ENCODE measurements around the gene CD276. TPM values are rescaled to one million over a fixed set of nuclear protein-coding genes. Genes with fewer than 3 reads are reported as not detected.

Gene CD276
- total RNA-seq, 2 experiments from 2014 or later: not detected

- no peak overlapping the region for H3K4me3 Mint-ChIP-seq
- no peak overlapping the region for H3K27ac Mint-ChIP-seq
- POLR2A ChIA-PET: no interaction called here
- H3K9me3 Mint-ChIP-seq (ENCODE audit: insufficient read depth): no peaks in the 10 kb centered on the region
- CTCF ChIA-PET: no interaction called here
- H3K27me3 Mint-ChIP-seq (ENCODE audit: low read depth): peaks cover 38% of the 10 kb centered on the region
- H3K4me1 Mint-ChIP-seq (ENCODE audit: low read depth): no peaks in the 10 kb centered on the region
- H3K36me3 Mint-ChIP-seq (ENCODE audit: low read depth): no peaks in the 10 kb centered on the region
- ATAC-seq (no peak), DNase-seq (no peak)
These were observed 74.3 kb downstream of the CD276 start for GRCh38 chr15:73758461-73758860.

GRCh38 chr15:73760330-73761329 lies 76.4 kb downstream of the CD276 start:
- POLR2A ChIA-PET: no interaction called here
- no peaks in the 10 kb centered on the region for H3K9me3 Mint-ChIP-seq (ENCODE audit: insufficient read depth)

GRCh38 chr15:73763931-73764330 lies 79.7 kb downstream of the CD276 start:
- ChIA-PET CTCF (no interaction called here), POLR2A (no interaction called here)
- Mint-ChIP-seq H3K9me3 (ENCODE audit: insufficient read depth) (no peaks in the 10 kb centered on the region), H3K27ac (no peak overlapping the region), H3K4me3 (no peak overlapping the region), H3K4me1 (ENCODE audit: low read depth) (no peaks in the 10 kb centered on the region), H3K27me3 (ENCODE audit: low read depth) (peaks cover 14% of the 10 kb centered on the region), H3K36me3 (ENCODE audit: low read depth) (no peaks in the 10 kb centered on the region)
- DNase-seq (no peak), ATAC-seq (no peak)

More at GRCh38 chr15:73760330-73761329, 76.4 kb downstream of the CD276 start:
- Mint-ChIP-seq H3K36me3 (ENCODE audit: low read depth) (no peaks in the 10 kb centered on the region), H3K27ac (no peak overlapping the region), H3K4me1 (ENCODE audit: low read depth) (no peaks in the 10 kb centered on the region), H3K4me3 (no peak overlapping the region), H3K27me3 (ENCODE audit: low read depth) (peaks cover 24% of the 10 kb centered on the region)
- DNase-seq (no peak), ATAC-seq (no peak)
- CTCF ChIA-PET: no interaction called here

Other genes with a start within 250 kb of the CD276 start
- not detected for gene REC114, start 241.2 kb upstream of the CD276 start, total RNA-seq
- gene NPTN, start 51.0 kb upstream of the CD276 start, total RNA-seq: 10 to 100 TPM; 31.4 to 33.0 TPM
- not detected for gene INSYN1, start 69.0 kb downstream of the CD276 start, total RNA-seq
- gene TBC1D21, start 189.2 kb downstream of the CD276 start, total RNA-seq: not detected
- gene LOXL1, start 242.1 kb downstream of the CD276 start, total RNA-seq: 1 to 10 TPM; 5.9 to 8.4 TPM